ENCODE data around the gene PTOV1. TPM values are rescaled to one million over a fixed set of nuclear protein-coding genes. Genes with fewer than 3 reads are reported as not detected.

The PTOV1 gene
- total RNA-seq, 1 experiment from 2014 or later: 67.8 TPM

- no peaks in the 10 kb centered on the region for H3K9me2 ChIP-seq (replicated peaks; ENCODE audit: insufficient read depth, low read length)
- peaks cover 20% of the 10 kb centered on the region for H4K20me1 ChIP-seq (ENCODE audit: insufficient read depth, low read depth, low read length)
- DNase-seq: no peak
- no peaks in the 10 kb centered on the region for H3K27me3 ChIP-seq (ENCODE audit: low read length)
- H3K4me3 ChIP-seq (ENCODE audit: low read length): peak overlapping the region; percentile 59
- H3K4me2 ChIP-seq (ENCODE audit: low read depth, low read length, poor library complexity, severe bottlenecking): peak overlapping the region; percentile 74
- peaks cover 11% of the 10 kb centered on the region for H3K36me3 ChIP-seq (ENCODE audit: insufficient read depth, low read length)
- H3K9me3 ChIP-seq (ENCODE audit: low read length): no peaks in the 10 kb centered on the region
- H3K79me2 ChIP-seq (ENCODE audit: low read length): peaks cover 28% of the 10 kb centered on the region
- peaks cover 49% of the 10 kb centered on the region for H3K4me1 ChIP-seq (ENCODE audit: low read length)
- H2AFZ ChIP-seq (ENCODE audit: low read length): peak overlapping the region; percentile 52; the same call in 1 of the 2 replicates
- peak overlapping the region; percentile 67 for H3K9ac ChIP-seq (ENCODE audit: low read length)
- peak overlapping the region; percentile 73 for H3K27ac ChIP-seq (ENCODE audit: low read length)
Observed at GRCh38 chr19:49869009-49869483, 18.1 kb downstream of the PTOV1 start.

- Histone ChIP-seq H3K4me2 (ENCODE audit: low read depth, low read length, poor library complexity, severe bottlenecking) (peak overlapping the region; percentile 75), H3K27ac (ENCODE audit: low read length) (peak overlapping the region; percentile 67), H4K20me1 (ENCODE audit: insufficient read depth, low read depth, low read length) (peaks cover 13% of the 10 kb centered on the region), H3K4me1 (ENCODE audit: low read length) (peaks cover 50% of the 10 kb centered on the region), H3K79me2 (ENCODE audit: low read length) (peaks cover 28% of the 10 kb centered on the region), H2AFZ (ENCODE audit: low read length) (no peak overlapping the region), H3K27me3 (ENCODE audit: low read length) (no peaks in the 10 kb centered on the region), H3K36me3 (ENCODE audit: insufficient read depth, low read length) (peaks cover 5% of the 10 kb centered on the region), H3K9me3 (ENCODE audit: low read length) (no peaks in the 10 kb centered on the region), H3K9me2 (replicated peaks; ENCODE audit: insufficient read depth, low read length) (no peaks in the 10 kb centered on the region), H3K9ac (ENCODE audit: low read length) (peak overlapping the region; percentile 71), H3K4me3 (ENCODE audit: low read length) (peak overlapping the region; percentile 65)
- DNase-seq: peak; percentile 100
Observed at GRCh38 chr19:49869484-49870308, 18.7 kb downstream of the PTOV1 start.

- peak overlapping the region; percentile 71 for H3K9ac ChIP-seq (ENCODE audit: low read length)
- peak overlapping the region; percentile 67 for H3K27ac ChIP-seq (ENCODE audit: low read length)
- peaks cover 8% of the 10 kb centered on the region for H4K20me1 ChIP-seq (ENCODE audit: insufficient read depth, low read depth, low read length)
- H3K4me1 ChIP-seq (ENCODE audit: low read length): peaks cover 53% of the 10 kb centered on the region
- H3K4me3 ChIP-seq (ENCODE audit: low read length): peak overlapping the region; percentile 65
- no peaks in the 10 kb centered on the region for H3K9me2 ChIP-seq (replicated peaks; ENCODE audit: insufficient read depth, low read length)
- no peak for DNase-seq
- H3K36me3 ChIP-seq (ENCODE audit: insufficient read depth, low read length): no peaks in the 10 kb centered on the region
- H3K27me3 ChIP-seq (ENCODE audit: low read length): no peaks in the 10 kb centered on the region
- H3K9me3 ChIP-seq (ENCODE audit: low read length): no peaks in the 10 kb centered on the region
- H2AFZ ChIP-seq (ENCODE audit: low read length): no peak overlapping the region
- H3K4me2 ChIP-seq (ENCODE audit: low read depth, low read length, poor library complexity, severe bottlenecking): peak overlapping the region; percentile 75
- peaks cover 28% of the 10 kb centered on the region for H3K79me2 ChIP-seq (ENCODE audit: low read length)
Observed at GRCh38 chr19:49870309-49870901, 19.4 kb downstream of the PTOV1 start.

GRCh38 chr19:49871349-49871985 is 20.5 kb downstream of the PTOV1 start:
- Histone ChIP-seq H3K9me2 (replicated peaks; ENCODE audit: insufficient read depth, low read length) (no peaks in the 10 kb centered on the region), H3K9me3 (ENCODE audit: low read length) (no peaks in the 10 kb centered on the region), H3K27ac (ENCODE audit: low read length) (no peak overlapping the region), H3K79me2 (ENCODE audit: low read length) (peaks cover 25% of the 10 kb centered on the region), H3K9ac (ENCODE audit: low read length) (no peak overlapping the region), H3K4me3 (ENCODE audit: low read length) (no peak overlapping the region), H3K4me1 (ENCODE audit: low read length) (peaks cover 45% of the 10 kb centered on the region), H3K27me3 (ENCODE audit: low read length) (no peaks in the 10 kb centered on the region), H4K20me1 (ENCODE audit: insufficient read depth, low read depth, low read length) (peaks cover 3% of the 10 kb centered on the region; the same call in 1 of the 2 replicates), H3K36me3 (ENCODE audit: insufficient read depth, low read length) (no peaks in the 10 kb centered on the region), H2AFZ (ENCODE audit: low read length) (no peak overlapping the region), H3K4me2 (ENCODE audit: low read depth, low read length, poor library complexity, severe bottlenecking) (no peak overlapping the region)
- no peak for DNase-seq

- Histone ChIP-seq H3K4me2 (ENCODE audit: low read depth, low read length, poor library complexity, severe bottlenecking) (no peak overlapping the region), H3K79me2 (ENCODE audit: low read length) (peaks cover 20% of the 10 kb centered on the region), H3K4me1 (ENCODE audit: low read length) (peaks cover 44% of the 10 kb centered on the region), H3K36me3 (ENCODE audit: insufficient read depth, low read length) (no peaks in the 10 kb centered on the region), H3K27me3 (ENCODE audit: low read length) (no peaks in the 10 kb centered on the region), H3K4me3 (ENCODE audit: low read length) (no peak overlapping the region), H3K9ac (ENCODE audit: low read length) (no peak overlapping the region), H2AFZ (ENCODE audit: low read length) (no peak overlapping the region), H3K27ac (ENCODE audit: low read length) (no peak overlapping the region), H3K9me3 (ENCODE audit: low read length) (no peaks in the 10 kb centered on the region), H4K20me1 (ENCODE audit: insufficient read depth, low read depth, low read length) (no peaks in the 10 kb centered on the region), H3K9me2 (replicated peaks; ENCODE audit: insufficient read depth, low read length) (no peaks in the 10 kb centered on the region)
- no peak for DNase-seq
Observed at GRCh38 chr19:49872245-49873128, 21.5 kb downstream of the PTOV1 start.

- no peak overlapping the region for H3K4me3 ChIP-seq (ENCODE audit: low read length)
- H3K79me2 ChIP-seq (ENCODE audit: low read length): peaks cover 21% of the 10 kb centered on the region
- H3K36me3 ChIP-seq (ENCODE audit: insufficient read depth, low read length): no peaks in the 10 kb centered on the region
- no peaks in the 10 kb centered on the region for H3K27me3 ChIP-seq (ENCODE audit: low read length)
- H3K9ac ChIP-seq (ENCODE audit: low read length): no peak overlapping the region
- DNase-seq: no peak
- no peaks in the 10 kb centered on the region for H4K20me1 ChIP-seq (ENCODE audit: insufficient read depth, low read depth, low read length)
- H3K9me3 ChIP-seq (ENCODE audit: low read length): no peaks in the 10 kb centered on the region
- H3K27ac ChIP-seq (ENCODE audit: low read length): no peak overlapping the region
- H3K4me1 ChIP-seq (ENCODE audit: low read length): peaks cover 40% of the 10 kb centered on the region
- no peak overlapping the region for H3K4me2 ChIP-seq (ENCODE audit: low read depth, low read length, poor library complexity, severe bottlenecking)
- H3K9me2 ChIP-seq (replicated peaks; ENCODE audit: insufficient read depth, low read length): no peaks in the 10 kb centered on the region
- no peak overlapping the region for H2AFZ ChIP-seq (ENCODE audit: low read length)
Observed at GRCh38 chr19:49873129-49873521, 22.2 kb downstream of the PTOV1 start.

- H3K4me2 ChIP-seq (ENCODE audit: low read depth, low read length, poor library complexity, severe bottlenecking): no peak overlapping the region
- peaks cover 28% of the 10 kb centered on the region for H3K79me2 ChIP-seq (ENCODE audit: low read length)
- H3K27ac ChIP-seq (ENCODE audit: low read length): no peak overlapping the region
- H3K4me3 ChIP-seq (ENCODE audit: low read length): no peak overlapping the region
- H3K9me2 ChIP-seq (replicated peaks; ENCODE audit: insufficient read depth, low read length): no peaks in the 10 kb centered on the region
- H3K27me3 ChIP-seq (ENCODE audit: low read length): no peaks in the 10 kb centered on the region
- H3K9ac ChIP-seq (ENCODE audit: low read length): no peak overlapping the region
- H2AFZ ChIP-seq (ENCODE audit: low read length): no peak overlapping the region
- no peak for DNase-seq
- peaks cover 40% of the 10 kb centered on the region for H3K4me1 ChIP-seq (ENCODE audit: low read length)
- no peaks in the 10 kb centered on the region for H3K36me3 ChIP-seq (ENCODE audit: insufficient read depth, low read length)
- no peaks in the 10 kb centered on the region for H4K20me1 ChIP-seq (ENCODE audit: insufficient read depth, low read depth, low read length)
- no peaks in the 10 kb centered on the region for H3K9me3 ChIP-seq (ENCODE audit: low read length)
Observed at GRCh38 chr19:49873834-49874233, 22.9 kb downstream of the PTOV1 start.

Measured in Karpas-422 (cell line).